Lung (tissue), 12 donors: Measurements from ENCODE around the gene GABBR2. TPM values are rescaled to one million over a fixed set of nuclear protein-coding genes. Genes with fewer than 3 reads are reported as not detected.
A peak's percentile ranks its signal among the peaks of the same experiment; 100 is the strongest.

Experiments used
- ATAC-seq: fragments of 200-7000 bp; cut with Tn5 transposase; one replicate; pipeline ENCODE4 v1.9.1; 2020; ENCODE audit warnings: moderate number of reproducible peaks; ENCODE audit not compliant: insufficient read depth, low FRiP score
- DNase-seq, 3 donors: peaks; one replicate each; pipeline ENCODE4 v3.0.0-alpha.2; 2013 to 2017
- H3K27ac ChIP-seq, 2 donors: one replicate each; pipeline ENCODE4 v1.5.1; 2013; ENCODE audit warnings: mild to moderate bottlenecking in 2 of 2, moderate library complexity in 2 of 2, control low read depth in 1 of 2, inconsistent platforms in 1 of 2, low read depth in 1 of 2, low read length in 1 of 2
- H3K27me3 ChIP-seq, 3 donors: one replicate each; pipeline ENCODE4 v1.5.1; 2013; ENCODE audit warnings: low read length in 2 of 3; ENCODE audit not compliant: control insufficient read depth in 3 of 3, insufficient read depth in 3 of 3
- H3K36me3 ChIP-seq, 4 donors: one replicate each; pipeline ENCODE4 v1.5.1; 2013; ENCODE audit warnings: low read length in 4 of 4, mild to moderate bottlenecking in 1 of 4, moderate library complexity in 1 of 4; ENCODE audit not compliant: control insufficient read depth in 4 of 4, insufficient read depth in 4 of 4
- H3K4me1 ChIP-seq, 5 donors: one replicate each; pipeline ENCODE4 v1.5.1; 2013; ENCODE audit warnings: low read length in 5 of 5, mild to moderate bottlenecking in 2 of 5, moderate library complexity in 1 of 5; ENCODE audit not compliant: control insufficient read depth in 5 of 5, insufficient read depth in 5 of 5
- H3K4me3 ChIP-seq: one replicate; pipeline ENCODE4 v1.5.1; 2013; ENCODE audit warnings: mild to moderate bottlenecking, control low read depth, moderate library complexity
- H3K9ac ChIP-seq, 2 donors: one replicate each; pipeline ENCODE4 v1.5.1; 2013; ENCODE audit warnings: low read length in 2 of 2, control low read depth in 1 of 2; ENCODE audit not compliant: insufficient read depth in 1 of 2
- H3K9me3 ChIP-seq, 4 donors: one replicate each; pipeline ENCODE4 v1.5.1; 2013; ENCODE audit warnings: low read length in 3 of 4, mild to moderate bottlenecking in 1 of 4, moderate library complexity in 1 of 4; ENCODE audit not compliant: control insufficient read depth in 4 of 4, insufficient read depth in 3 of 4
- CTCF ChIP-seq: IDR thresholded peaks from 2 replicates; pipeline ENCODE4 v1.5.1; 2012; ENCODE audit warnings: mild to moderate bottlenecking; ENCODE audit errors: control extremely low read depth, extremely low read depth
- WGBS, 2 donors: extraction: QIAGEN DNeasy Blood & Tissue Kit; methylation state at CpG; one replicate each; pipeline ENCODE4 v1.1.7; 2013; 5-methylcytosine and 5-hydroxymethylcytosine counted together
- polyA plus RNA-seq, 2 donors: library from polyadenylated mRNA; stranded (reverse); fragments of 200-250 nt; gene quantifications; one replicate each; pipeline ENCODE4 v1.2.1, GENCODE V29; 2013
- total RNA-seq, 2 donors: library from RNA; depleted of rRNA in 1 of 2; stranded (reverse); fragments of >200 nt in 1 of 2; gene quantifications; one replicate each; pipeline ENCODE4 v1.2.1, GENCODE V29; 2014 to 2021
- donor health status: control.
- donor health status: control.
- donor health status: Bipolar disorder and iron deficiency.
- donor health status: healthy.
- donor health status: DM: yes; HTN: yes; CAD: no.

Gene GABBR2
- total and polyA plus RNA-seq, 4 donors, result 0.40 to 1.8 (median 0.64) TPM

DNA sequence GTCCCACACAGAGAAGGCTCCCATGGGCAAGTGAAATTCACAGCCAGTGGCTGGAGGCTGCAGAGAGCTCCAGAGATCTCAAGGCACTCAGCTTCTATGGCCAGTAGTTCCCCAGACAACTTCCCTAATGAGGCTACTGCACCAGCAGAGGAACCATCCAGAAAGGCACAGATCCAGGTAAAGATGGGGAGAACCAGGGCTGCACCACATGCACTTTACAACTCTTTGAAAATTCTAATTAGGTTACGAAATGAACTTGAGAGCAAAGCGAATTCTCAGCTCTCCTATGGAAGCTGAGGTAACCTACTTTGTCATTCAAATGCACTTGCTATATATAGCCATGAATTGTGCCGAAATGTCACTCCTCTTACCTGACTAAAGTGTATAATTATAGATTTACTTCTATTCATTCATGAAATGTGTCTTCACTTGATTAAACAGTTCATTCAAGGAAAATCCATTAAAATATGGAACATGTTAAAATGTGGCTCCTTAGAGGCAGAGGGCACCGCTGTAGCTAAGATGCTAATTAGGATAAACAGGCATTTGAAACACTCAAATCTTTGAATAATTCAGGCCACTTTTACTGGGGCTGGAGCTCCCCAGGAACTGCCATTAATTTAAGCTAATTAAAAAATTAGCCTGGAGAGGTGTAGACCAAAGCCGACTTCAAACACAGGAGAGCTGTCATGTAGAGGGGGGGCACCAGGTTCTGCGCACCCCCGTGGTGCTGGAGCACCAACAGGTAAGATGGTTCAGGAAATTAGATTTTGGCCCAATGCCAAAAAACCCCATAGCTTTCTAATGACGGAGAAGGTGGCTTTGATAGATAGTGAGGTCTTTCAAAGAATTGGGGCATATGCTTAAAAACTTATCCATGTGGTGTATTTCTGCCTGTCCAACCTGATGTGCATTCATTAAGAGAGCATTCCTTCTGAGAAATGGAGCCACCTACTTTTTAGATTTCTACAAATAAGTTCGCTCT is 204.1 kb downstream of the GABBR2 start:
- H3K9me3 ChIP-seq, result no peaks in the 10 kb centered on the region
- no peaks in the 10 kb centered on the region for H3K36me3 ChIP-seq
- DNase-seq (no peak), ATAC-seq (no peak)
- H3K4me3 ChIP-seq, result no peak overlapping the region
- no peaks in the 10 kb centered on the region for H3K27me3 ChIP-seq
- WGBS, 2 donors, result 68 to 72% methylated on average over 9 of the region's 9 CpGs
- H3K9ac ChIP-seq, result no peak overlapping the region
- H3K4me1 ChIP-seq, result peaks cover 0 to 4% (median 0%) of the 10 kb centered on the region in 5 donors
- TF ChIP-seq CTCF, result no peak
- H3K27ac ChIP-seq, result peak overlapping the region in 1 of 2 donors; percentile 17

GRCh38 chr9:98503867-98504266 is 204.9 kb downstream of the GABBR2 start:
- WGBS, 2 donors, result 84 to 88% methylated on average over 2 of the region's 2 CpGs
- H3K27ac ChIP-seq, result peak overlapping the region in 1 of 2 donors; percentile 17

GRCh38 chr9:98502976-98503325 is 205.8 kb downstream of the GABBR2 start:
- Histone ChIP-seq H3K4me3 (no peak overlapping the region), H3K27me3 (no peaks in the 10 kb centered on the region), H3K9me3 (no peaks in the 10 kb centered on the region), H3K9ac (no peak overlapping the region), H3K27ac (peak overlapping the region in 1 of 2 donors; percentile 78), H3K36me3 (no peaks in the 10 kb centered on the region), H3K4me1 (peaks cover 0 to 4% (median 0%) of the 10 kb centered on the region in 5 donors)
- ATAC-seq (peak; percentile 78), DNase-seq (peak; percentile 12 to 32 (median 25))
- 31 to 67% methylated on average over 5 of the region's 5 CpGs for WGBS, 2 donors
- TF ChIP-seq CTCF, result no peak

More at GRCh38 chr9:98503867-98504266, 204.9 kb downstream of the GABBR2 start:
- Histone ChIP-seq H3K27me3 (no peaks in the 10 kb centered on the region), H3K9ac (no peak overlapping the region), H3K4me1 (peaks cover 0 to 4% (median 0%) of the 10 kb centered on the region in 5 donors), H3K4me3 (no peak overlapping the region), H3K9me3 (no peaks in the 10 kb centered on the region), H3K36me3 (no peaks in the 10 kb centered on the region)
- TF ChIP-seq CTCF, result no peak
- ATAC-seq (no peak), DNase-seq (no peak)
